Liver (tissue), 3 donors: ENCODE results near the gene SHC2.
"Not testable (repeated sequence)": the region's sequence is repeated elsewhere in the genome, so short reads cannot be mapped to it uniquely, and the experiment has no call there.

Experiments
- ATF3 ChIP-seq: IDR thresholded peaks from 2 replicates; pipeline ENCODE4 v1.6.1; 2016; ENCODE audit warnings: antibody characterized with exemption
- CTCF ChIP-seq: fragments of 150-350 bp; IDR thresholded peaks from 2 replicates; pipeline ENCODE4 v1.5.1; 2017; ENCODE audit warnings: improper control_type of control experiment, low read depth, low read length; ENCODE audit not compliant: missing input control
- FOXA1 ChIP-seq: IDR thresholded peaks from 2 replicates; pipeline ENCODE4 v1.6.1; 2016; ENCODE audit warnings: antibody characterized with exemption
- FOXA2 ChIP-seq: IDR thresholded peaks from 2 replicates; pipeline ENCODE4 v1.6.1; 2016; ENCODE audit warnings: antibody characterized with exemption
- RAD21 ChIP-seq, 2 donors: IDR thresholded peaks; 2 replicates each; pipeline ENCODE4 v1.6.1; 2016; ENCODE audit warnings: antibody characterized with exemption in 2 of 2, mild to moderate bottlenecking in 2 of 2
- RXRA ChIP-seq, 2 donors: IDR thresholded peaks; 2 replicates each; pipeline ENCODE4 v1.6.1; 2017 to 2018; ENCODE audit warnings: antibody characterized with exemption in 2 of 2, mild to moderate bottlenecking in 1 of 2
- TAF1 ChIP-seq: conservative IDR thresholded peaks from 2 replicates; pipeline ENCODE4 v1.6.1; 2016; ENCODE audit warnings: antibody characterized with exemption, mild to moderate bottlenecking
- YY1 ChIP-seq: IDR thresholded peaks from 2 replicates; pipeline ENCODE4 v1.6.1; 2016; ENCODE audit warnings: antibody characterized with exemption, mild to moderate bottlenecking
- donor health status: healthy.
- donor health status: healthy.

GRCh38 chr19:481100-481499 is 20.3 kb upstream of the SHC2 start:
- TF ChIP-seq CTCF; TAF1; RAD21 (IDR thresholded peaks at IDR 0.05); RXRA (IDR thresholded peaks at IDR 0.05); ATF3; FOXA2; FOXA1; YY1: not testable (repeated sequence)
